SK-N-SH (cell line): ENCODE measurements around the gene TFF1. TPM values are rescaled to one million over a fixed set of nuclear protein-coding genes. Genes with fewer than 3 reads are reported as not detected.

Experiments used
- CTCF ChIA-PET: fragments of 300-600, 350-600 bp; formaldehyde crosslinking; extraction: SDS; loops from one replicate; lab custom pipeline; 2021; lab: Yijun Ruan, JAX
- POLR2A ChIA-PET: fragments of 350-600 bp; sonication (Branson Sonifier 250); formaldehyde crosslinking; extraction: SDS; loops from one replicate; lab custom pipeline; 2020; ENCODE audit warnings: antibody characterized with exemption, inconsistent platforms; lab: Yijun Ruan, JAX
- DNase-seq: peaks from one replicate; pipeline ENCODE4 v3.0.0; 2012
- H2AFZ ChIP-seq: fragments of 200-600 bp; sonication (generic); 2 replicates; pipeline ENCODE4 v1.8.1; 2016; ENCODE audit warnings: antibody characterized with exemption, mild to moderate bottlenecking, low read depth
- H3F3A ChIP-seq: fragments of 200-600 bp; sonication (generic); replicated peaks from 2 replicates; pipeline ENCODE3; 2016; ENCODE audit warnings: antibody characterized with exemption, mild to moderate bottlenecking; ENCODE audit not compliant: insufficient read depth
- H3K27ac ChIP-seq, 2 experiments: fragments of 200-500 bp in 1 of 2; fragments of 200-600 bp in 1 of 2; sonication (Bioruptor generic) in 1 of 2; sonication (generic), shearing (Covaris generic) in 1 of 2; 2 replicates each; pipeline versions ENCODE4 v1.5.1 to v1.6.1; 2014 to 2016; ENCODE audit warnings: low read depth in 2 of 2, inconsistent platforms in 1 of 2, low read length in 1 of 2, mild to moderate bottlenecking in 1 of 2, mixed read lengths in 1 of 2
- H3K27me3 ChIP-seq: fragments of 200-600 bp; sonication (generic), shearing (Covaris generic); 2 replicates; pipeline ENCODE4 v1.6.1; 2016; ENCODE audit warnings: mixed run types; ENCODE audit not compliant: insufficient read depth
- H3K36me3 ChIP-seq, 2 experiments: fragments of 200-500 bp in 1 of 2; fragments of 200-600 bp in 1 of 2; sonication (Bioruptor generic) in 1 of 2; sonication (generic) in 1 of 2; replicated peaks in 1 of 2; 2 replicates each; pipeline versions ENCODE3 to v1.5.1; 2014 to 2016; ENCODE audit warnings: low read length in 1 of 2, mild to moderate bottlenecking in 1 of 2; ENCODE audit not compliant: insufficient read depth in 2 of 2, control insufficient read depth in 1 of 2
- H3K4me1 ChIP-seq, 2 experiments: fragments of 200-500 bp in 1 of 2; fragments of 200-600 bp in 1 of 2; sonication (Bioruptor generic) in 1 of 2; sonication (generic), shearing (Covaris generic) in 1 of 2; 2 replicates each; pipeline versions ENCODE4 v1.5.1 to v1.6.1; 2014 to 2016; ENCODE audit warnings: low read depth in 1 of 2, low read length in 1 of 2, mixed run types in 1 of 2; ENCODE audit not compliant: insufficient read depth in 2 of 2, control insufficient read depth in 1 of 2
- H3K4me2 ChIP-seq: fragments of 200-600 bp; sonication (generic), shearing (Covaris generic); 2 replicates; pipeline ENCODE4 v1.6.1; 2017; ENCODE audit warnings: mixed run types
- H3K4me3 ChIP-seq, 2 experiments: fragments of 200-500 bp in 1 of 2; fragments of 200-600 bp in 1 of 2; sonication (Bioruptor generic) in 1 of 2; sonication (generic), shearing (Covaris generic) in 1 of 2; 2 replicates each; pipeline versions ENCODE4 v1.5.1 to v1.8.1; 2014 to 2016; ENCODE audit warnings: low read depth in 2 of 2, inconsistent platforms in 1 of 2, low read length in 1 of 2, mild to moderate bottlenecking in 1 of 2, mixed read lengths in 1 of 2, moderate library complexity in 1 of 2
- H3K79me2 ChIP-seq: fragments of 200-600 bp; sonication (generic); 2 replicates; pipeline ENCODE4 v1.8.1; 2017; ENCODE audit warnings: mild to moderate bottlenecking; ENCODE audit not compliant: insufficient read depth
- H3K9ac ChIP-seq: fragments of 200-600 bp; sonication (generic); 2 replicates; pipeline ENCODE4 v1.6.1; 2017; ENCODE audit warnings: mixed run types
- H3K9me2 ChIP-seq: fragments of 200-600 bp; sonication (generic); 2 replicates; pipeline ENCODE4 v1.6.1; 2017; ENCODE audit warnings: mixed run types
- H3K9me3 ChIP-seq: fragments of 200-600 bp; sonication (generic); 2 replicates; pipeline ENCODE4 v1.6.1; 2017; ENCODE audit warnings: mixed run types, mild to moderate bottlenecking, moderate library complexity
- H4K20me1 ChIP-seq: fragments of 200-600 bp; sonication (generic); 2 replicates; pipeline ENCODE4 v1.6.1; 2017; ENCODE audit warnings: mild to moderate bottlenecking, mixed run types; ENCODE audit not compliant: insufficient read depth
- CHD2 ChIP-seq: fragments of 150-350 bp; IDR thresholded peaks from 2 replicates; pipeline ENCODE4 v1.6.1; 2018; ENCODE audit warnings: low read length; ENCODE audit not compliant: partially characterized antibody
- EP300 ChIP-seq, 2 experiments: IDR thresholded peaks; 2 replicates each; pipeline versions ENCODE4 v1.4.0 to v1.6.1; 2012; ENCODE audit warnings: borderline replicate concordance in 1 of 2, low read depth in 1 of 2, low read length in 1 of 2
- FOSL2 ChIP-seq: IDR thresholded peaks from 2 replicates; pipeline ENCODE4 v1.4.0; 2012; ENCODE audit warnings: low read depth, mild to moderate bottlenecking, moderate library complexity, borderline replicate concordance
- MAX ChIP-seq: IDR thresholded peaks from 2 replicates; pipeline ENCODE4 v1.4.0; 2012; ENCODE audit warnings: low read depth
- MXI1 ChIP-seq: IDR thresholded peaks from 2 replicates; pipeline ENCODE4 v1.6.1; 2012; ENCODE audit warnings: mild to moderate bottlenecking, low read depth, low read length, improper control_type of control experiment
- PBX3 ChIP-seq: IDR thresholded peaks from 2 replicates; pipeline ENCODE4; 2012
- POLR2AphosphoS5 ChIP-seq: IDR thresholded peaks from 2 replicates; pipeline ENCODE4 v1.6.1; 2012; ENCODE audit warnings: low read depth, low read length
- RCOR1 ChIP-seq: fragments of 150-350 bp; IDR thresholded peaks from 2 replicates; pipeline ENCODE4 v1.6.1; 2017; ENCODE audit warnings: antibody characterized with exemption, low read length
- REST ChIP-seq: IDR thresholded peaks from 2 replicates; pipeline ENCODE4 v1.6.1; 2012; ENCODE audit warnings: mild to moderate bottlenecking, low read depth, low read length, moderate library complexity
- RFX5 ChIP-seq: IDR thresholded peaks from 2 replicates; pipeline ENCODE4 v1.6.1; 2012; ENCODE audit warnings: mild to moderate bottlenecking, improper control_type of control experiment, low read length
- TCF12 ChIP-seq: IDR thresholded peaks from 2 replicates; pipeline ENCODE4 v1.4.0; 2012
- USF1 ChIP-seq: IDR thresholded peaks from 2 replicates; pipeline ENCODE4 v1.4.0; 2012; ENCODE audit warnings: low read depth, borderline replicate concordance
- WGBS: methylation state at CpG from one replicate; pipeline ENCODE4 v1.1.6; 2017; ENCODE audit warnings: low lambda C conversion rate; 5-methylcytosine and 5-hydroxymethylcytosine counted together
- polyA plus RNA-seq, 3 experiments: library from polyadenylated mRNA; depleted of rRNA; stranded (reverse); fragments of >200 nt; gene quantifications; 2 replicates each; pipeline ENCODE4 v1.2.3, GENCODE V29; 2012
- TF ChIP-seq, protein P1 (sequence below): fragments of 150-350 bp; IDR thresholded peaks from 2 replicates; pipeline ENCODE4 v1.6.1; 2016; ENCODE audit warnings: mild to moderate bottlenecking, low read depth, low read length

Gene TFF1
- polyA plus RNA-seq, 1 of the 3 experiments (the other 2 are of a cell fraction): not detected

DNA sequence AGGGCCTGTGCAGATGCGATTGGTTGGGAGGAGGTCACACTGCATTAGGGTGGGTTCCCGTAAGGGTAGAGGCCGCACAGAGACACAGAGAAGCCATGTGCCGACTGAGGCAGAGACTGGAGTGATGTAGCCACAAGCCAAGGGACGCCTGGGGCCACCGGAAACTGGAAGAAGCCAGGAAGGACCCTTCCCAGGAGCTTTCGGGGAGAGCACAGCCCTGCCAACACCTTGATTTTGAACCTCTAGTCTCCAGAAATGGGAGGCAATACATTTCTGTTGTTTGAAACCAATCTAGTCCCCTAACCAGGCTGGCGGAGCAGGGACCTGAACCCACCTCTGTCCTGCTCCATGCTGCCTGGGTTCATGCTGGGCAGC is 48.2 kb upstream of the TFF1 start (continued):
- no peak for TF ChIP-seq REST
- no peak for TF ChIP-seq RFX5

DNA sequence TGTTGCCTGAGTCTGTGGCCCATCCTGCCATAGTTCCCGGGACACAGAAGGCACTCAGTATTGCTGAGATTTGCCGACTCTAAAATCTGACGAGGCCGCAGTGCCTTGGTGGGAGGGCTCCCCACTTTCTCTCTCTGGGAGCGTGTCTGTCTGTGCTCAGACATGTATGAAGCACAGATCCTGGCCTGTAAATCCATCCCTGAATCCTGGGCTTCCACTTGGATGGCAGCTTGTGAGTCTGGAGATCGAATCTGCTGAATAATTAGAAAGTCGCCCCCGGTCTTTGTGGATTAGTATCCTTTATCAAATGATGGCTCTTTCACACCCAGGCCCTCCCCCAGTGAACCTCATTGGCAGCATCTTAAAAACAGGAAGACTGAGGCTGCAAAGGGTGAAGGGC is 47.7 kb upstream of the TFF1 start:
- H3F3A ChIP-seq: no peaks in the 10 kb centered on the region
- TF ChIP-seq MXI1 (no peak), USF1 (no peak), CHD2 (no peak), RCOR1 (no peak), REST (no peak), TCF12 (no peak), PBX3 (no peak), FOSL2 (no peak), MAX (no peak), EP300 (IDR thresholded peaks at IDR 0.05; ENCODE audit: borderline replicate concordance in 1 of 2, low read depth in 1 of 2, low read length in 1 of 2) (no peak), POLR2AphosphoS5 (no peak)
- TF ChIP-seq, protein P1, sequence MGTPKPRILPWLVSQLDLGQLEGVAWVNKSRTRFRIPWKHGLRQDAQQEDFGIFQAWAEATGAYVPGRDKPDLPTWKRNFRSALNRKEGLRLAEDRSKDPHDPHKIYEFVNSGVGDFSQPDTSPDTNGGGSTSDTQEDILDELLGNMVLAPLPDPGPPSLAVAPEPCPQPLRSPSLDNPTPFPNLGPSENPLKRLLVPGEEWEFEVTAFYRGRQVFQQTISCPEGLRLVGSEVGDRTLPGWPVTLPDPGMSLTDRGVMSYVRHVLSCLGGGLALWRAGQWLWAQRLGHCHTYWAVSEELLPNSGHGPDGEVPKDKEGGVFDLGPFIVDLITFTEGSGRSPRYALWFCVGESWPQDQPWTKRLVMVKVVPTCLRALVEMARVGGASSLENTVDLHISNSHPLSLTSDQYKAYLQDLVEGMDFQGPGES: no peak
- TF ChIP-seq, all 33 proteins: peak for 0
- Histone ChIP-seq H3K9me3 (no peaks in the 10 kb centered on the region), H3K4me2 (no peak overlapping the region), H3K4me1 (no peaks in the 10 kb centered on the region), H3K27ac (no peak overlapping the region), H3K9me2 (no peaks in the 10 kb centered on the region), H3K27me3 (no peaks in the 10 kb centered on the region), H3K36me3 (no peaks in the 10 kb centered on the region), H3K79me2 (no peaks in the 10 kb centered on the region), H3K9ac (no peak overlapping the region), H4K20me1 (no peaks in the 10 kb centered on the region), H2AFZ (no peak overlapping the region), H3K4me3 (no peak overlapping the region)
- 63% methylated on average over 7 of the region's 8 CpGs for WGBS
- no peak for DNase-seq
- ChIA-PET POLR2A (no interaction called here), CTCF (no interaction called here)
